ENCODE results near the gene ITPR1.

- no peak for TF ChIP-seq POLR2AphosphoS5 (IDR thresholded peaks at IDR 0.05)
- TF ChIP-seq CTCF (IDR thresholded peaks at IDR 0.05; ENCODE audit: poor library complexity, severe bottlenecking), result peak; percentile 55
- TF ChIP-seq MXI1 (conservative IDR thresholded peaks at IDR 0.05; ENCODE audit: poor library complexity, severe bottlenecking), result no peak
- no peak for TF ChIP-seq REST (IDR thresholded peaks at IDR 0.05; ENCODE audit: borderline replicate concordance)
- no peak for TF ChIP-seq EZH2 (IDR thresholded peaks at IDR 0.05; ENCODE audit: borderline replicate concordance, insufficient read depth, low read length, poor library complexity, severe bottlenecking)
- TF ChIP-seq RAD21 (conservative IDR thresholded peaks at IDR 0.05), result no peak
- no peak for TF ChIP-seq EP300 (conservative IDR thresholded peaks at IDR 0.05; ENCODE audit: poor library complexity, severe bottlenecking)
- no peak for TF ChIP-seq TAF1 (IDR thresholded peaks at IDR 0.05; ENCODE audit: low read depth)
- TF ChIP-seq SMC3 (conservative IDR thresholded peaks at IDR 0.05; ENCODE audit: poor library complexity), result no peak
These were observed 737 bp upstream of the ITPR1 start for GRCh38 chr3:4492208-4493013.

Measured in neural cell (in vitro differentiated cells).